SK-N-SH (cell line): ENCODE measurements around the gene SFRP2. TPM values are rescaled to one million over a fixed set of nuclear protein-coding genes. Genes with fewer than 3 reads are reported as not detected.

Experiments used
- CTCF ChIA-PET: fragments of 300-600, 350-600 bp; formaldehyde crosslinking; extraction: SDS; loops from one replicate; lab custom pipeline; 2021; lab: Yijun Ruan, JAX
- POLR2A ChIA-PET: fragments of 350-600 bp; sonication (Branson Sonifier 250); formaldehyde crosslinking; extraction: SDS; loops from one replicate; lab custom pipeline; 2020; ENCODE audit warnings: antibody characterized with exemption, inconsistent platforms; lab: Yijun Ruan, JAX
- DNase-seq: peaks from one replicate; pipeline ENCODE4 v3.0.0; 2012
- H2AFZ ChIP-seq: fragments of 200-600 bp; sonication (generic); 2 replicates; pipeline ENCODE4 v1.8.1; 2016; ENCODE audit warnings: antibody characterized with exemption, mild to moderate bottlenecking, low read depth
- H3F3A ChIP-seq: fragments of 200-600 bp; sonication (generic); replicated peaks from 2 replicates; pipeline ENCODE3; 2016; ENCODE audit warnings: antibody characterized with exemption, mild to moderate bottlenecking; ENCODE audit not compliant: insufficient read depth
- H3K27ac ChIP-seq, 2 experiments: fragments of 200-500 bp in 1 of 2; fragments of 200-600 bp in 1 of 2; sonication (Bioruptor generic) in 1 of 2; sonication (generic), shearing (Covaris generic) in 1 of 2; 2 replicates each; pipeline versions ENCODE4 v1.5.1 to v1.6.1; 2014 to 2016; ENCODE audit warnings: low read depth in 2 of 2, inconsistent platforms in 1 of 2, low read length in 1 of 2, mild to moderate bottlenecking in 1 of 2, mixed read lengths in 1 of 2
- H3K27me3 ChIP-seq: fragments of 200-600 bp; sonication (generic), shearing (Covaris generic); 2 replicates; pipeline ENCODE4 v1.6.1; 2016; ENCODE audit warnings: mixed run types; ENCODE audit not compliant: insufficient read depth
- H3K36me3 ChIP-seq, 2 experiments: fragments of 200-500 bp in 1 of 2; fragments of 200-600 bp in 1 of 2; sonication (Bioruptor generic) in 1 of 2; sonication (generic) in 1 of 2; replicated peaks in 1 of 2; 2 replicates each; pipeline versions ENCODE3 to v1.5.1; 2014 to 2016; ENCODE audit warnings: low read length in 1 of 2, mild to moderate bottlenecking in 1 of 2; ENCODE audit not compliant: insufficient read depth in 2 of 2, control insufficient read depth in 1 of 2
- H3K4me1 ChIP-seq, 2 experiments: fragments of 200-500 bp in 1 of 2; fragments of 200-600 bp in 1 of 2; sonication (Bioruptor generic) in 1 of 2; sonication (generic), shearing (Covaris generic) in 1 of 2; 2 replicates each; pipeline versions ENCODE4 v1.5.1 to v1.6.1; 2014 to 2016; ENCODE audit warnings: low read depth in 1 of 2, low read length in 1 of 2, mixed run types in 1 of 2; ENCODE audit not compliant: insufficient read depth in 2 of 2, control insufficient read depth in 1 of 2
- H3K4me2 ChIP-seq: fragments of 200-600 bp; sonication (generic), shearing (Covaris generic); 2 replicates; pipeline ENCODE4 v1.6.1; 2017; ENCODE audit warnings: mixed run types
- H3K4me3 ChIP-seq, 2 experiments: fragments of 200-500 bp in 1 of 2; fragments of 200-600 bp in 1 of 2; sonication (Bioruptor generic) in 1 of 2; sonication (generic), shearing (Covaris generic) in 1 of 2; 2 replicates each; pipeline versions ENCODE4 v1.5.1 to v1.8.1; 2014 to 2016; ENCODE audit warnings: low read depth in 2 of 2, inconsistent platforms in 1 of 2, low read length in 1 of 2, mild to moderate bottlenecking in 1 of 2, mixed read lengths in 1 of 2, moderate library complexity in 1 of 2
- H3K79me2 ChIP-seq: fragments of 200-600 bp; sonication (generic); 2 replicates; pipeline ENCODE4 v1.8.1; 2017; ENCODE audit warnings: mild to moderate bottlenecking; ENCODE audit not compliant: insufficient read depth
- H3K9ac ChIP-seq: fragments of 200-600 bp; sonication (generic); 2 replicates; pipeline ENCODE4 v1.6.1; 2017; ENCODE audit warnings: mixed run types
- H3K9me2 ChIP-seq: fragments of 200-600 bp; sonication (generic); 2 replicates; pipeline ENCODE4 v1.6.1; 2017; ENCODE audit warnings: mixed run types
- H3K9me3 ChIP-seq: fragments of 200-600 bp; sonication (generic); 2 replicates; pipeline ENCODE4 v1.6.1; 2017; ENCODE audit warnings: mixed run types, mild to moderate bottlenecking, moderate library complexity
- H4K20me1 ChIP-seq: fragments of 200-600 bp; sonication (generic); 2 replicates; pipeline ENCODE4 v1.6.1; 2017; ENCODE audit warnings: mild to moderate bottlenecking, mixed run types; ENCODE audit not compliant: insufficient read depth
- ELF1 ChIP-seq: IDR thresholded peaks from 2 replicates; pipeline ENCODE4 v1.4.0; 2012
- EP300 ChIP-seq, 2 experiments: IDR thresholded peaks; 2 replicates each; pipeline versions ENCODE4 v1.4.0 to v1.6.1; 2012; ENCODE audit warnings: borderline replicate concordance in 1 of 2, low read depth in 1 of 2, low read length in 1 of 2
- GABPA ChIP-seq: IDR thresholded peaks from 2 replicates; pipeline ENCODE4 v1.4.0; 2012; ENCODE audit warnings: low read depth, mild to moderate bottlenecking
- GATA2 ChIP-seq: sonication (generic); formaldehyde crosslinking; IDR thresholded peaks from 2 replicates; pipeline ENCODE4 v1.5.0; 2020; ENCODE audit warnings: mild to moderate bottlenecking, missing genetic modification reagents
- IRF3 ChIP-seq: fragments of 150-350 bp; IDR thresholded peaks from 2 replicates; pipeline ENCODE4 v1.6.1; 2016; ENCODE audit warnings: mild to moderate bottlenecking, low read depth, low read length
- JUND ChIP-seq: IDR thresholded peaks from 2 replicates; pipeline ENCODE4 v1.4.0; 2012
- MEF2A ChIP-seq: IDR thresholded peaks from 2 replicates; pipeline ENCODE4 v1.4.0; 2012; ENCODE audit warnings: low read depth, borderline replicate concordance
- NFIC ChIP-seq: IDR thresholded peaks from 2 replicates; pipeline ENCODE4 v1.4.0; 2012; ENCODE audit warnings: borderline replicate concordance
- RAD21 ChIP-seq: IDR thresholded peaks from 2 replicates; pipeline ENCODE4 v1.6.1; 2012; ENCODE audit warnings: mild to moderate bottlenecking, low read length
- RCOR1 ChIP-seq: fragments of 150-350 bp; IDR thresholded peaks from 2 replicates; pipeline ENCODE4 v1.6.1; 2017; ENCODE audit warnings: antibody characterized with exemption, low read length
- RXRA ChIP-seq: IDR thresholded peaks from 2 replicates; pipeline ENCODE4 v1.4.0; 2012; ENCODE audit warnings: low read depth, mild to moderate bottlenecking, borderline replicate concordance
- USF1 ChIP-seq: IDR thresholded peaks from 2 replicates; pipeline ENCODE4 v1.4.0; 2012; ENCODE audit warnings: low read depth, borderline replicate concordance
- USF2 ChIP-seq: fragments of 150-350 bp; IDR thresholded peaks from 2 replicates; pipeline ENCODE4 v1.6.1; 2017; ENCODE audit warnings: antibody characterized with exemption, low read length, low read depth, borderline replicate concordance
- WGBS: methylation state at CpG from one replicate; pipeline ENCODE4 v1.1.6; 2017; ENCODE audit warnings: low lambda C conversion rate; 5-methylcytosine and 5-hydroxymethylcytosine counted together
- polyA plus RNA-seq, 3 experiments: library from polyadenylated mRNA; depleted of rRNA; stranded (reverse); fragments of >200 nt; gene quantifications; 2 replicates each; pipeline ENCODE4 v1.2.3, GENCODE V29; 2012
- TF ChIP-seq, protein P1 (sequence below): IDR thresholded peaks from 2 replicates; pipeline ENCODE4 v1.4.0; 2012; ENCODE audit warnings: low read depth, borderline replicate concordance

SFRP2 gene
- polyA plus RNA-seq, 1 of the 3 experiments (the other 2 are of a cell fraction) = not detected

GRCh38 chr4:153816542-153816941, 27.7 kb upstream of the SFRP2 start (continued):
- TF ChIP-seq MEF2A (no peak), RXRA (no peak), JUND (no peak), ELF1 (no peak)
- TF ChIP-seq, protein P1, sequence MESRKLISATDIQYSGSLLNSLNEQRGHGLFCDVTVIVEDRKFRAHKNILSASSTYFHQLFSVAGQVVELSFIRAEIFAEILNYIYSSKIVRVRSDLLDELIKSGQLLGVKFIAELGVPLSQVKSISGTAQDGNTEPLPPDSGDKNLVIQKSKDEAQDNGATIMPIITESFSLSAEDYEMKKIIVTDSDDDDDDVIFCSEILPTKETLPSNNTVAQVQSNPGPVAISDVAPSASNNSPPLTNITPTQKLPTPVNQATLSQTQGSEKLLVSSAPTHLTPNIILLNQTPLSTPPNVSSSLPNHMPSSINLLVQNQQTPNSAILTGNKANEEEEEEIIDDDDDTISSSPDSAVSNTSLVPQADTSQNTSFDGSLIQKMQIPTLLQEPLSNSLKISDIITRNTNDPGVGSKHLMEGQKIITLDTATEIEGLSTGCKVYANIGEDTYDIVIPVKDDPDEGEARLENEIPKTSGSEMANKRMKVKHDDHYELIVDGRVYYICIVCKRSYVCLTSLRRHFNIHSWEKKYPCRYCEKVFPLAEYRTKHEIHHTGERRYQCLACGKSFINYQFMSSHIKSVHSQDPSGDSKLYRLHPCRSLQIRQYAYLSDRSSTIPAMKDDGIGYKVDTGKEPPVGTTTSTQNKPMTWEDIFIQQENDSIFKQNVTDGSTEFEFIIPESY = no peak

DNA sequence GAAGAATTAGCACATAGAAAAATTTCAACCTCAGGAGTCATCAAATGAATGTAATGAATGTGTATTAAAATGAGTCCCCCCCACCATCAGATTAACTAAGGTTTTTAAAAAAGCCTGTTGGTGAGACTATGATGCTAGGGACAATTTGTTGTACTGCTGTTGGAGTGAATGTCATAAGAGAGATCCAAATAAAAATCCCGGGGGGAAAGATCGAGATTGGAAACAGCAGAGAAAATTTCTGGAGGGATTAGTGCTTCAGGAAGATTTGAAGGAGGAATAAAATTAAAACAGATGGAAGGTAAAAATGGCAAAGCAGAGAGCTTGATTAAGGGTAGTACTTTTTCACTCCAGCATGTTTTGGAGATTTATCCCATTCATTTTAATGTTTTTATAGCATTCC, 25.9 kb upstream of the SFRP2 start:
- Histone ChIP-seq H2AFZ (no peak overlapping the region), H3K36me3 (no peaks in the 10 kb centered on the region), H3K79me2 (no peaks in the 10 kb centered on the region), H3K4me1 (no peaks in the 10 kb centered on the region), H3K9me3 (no peaks in the 10 kb centered on the region), H4K20me1 (no peaks in the 10 kb centered on the region), H3K9me2 (no peaks in the 10 kb centered on the region), H3K9ac (no peak overlapping the region), H3F3A (no peaks in the 10 kb centered on the region), H3K27me3 (no peaks in the 10 kb centered on the region; the same call in 1 of the 2 replicates), H3K4me2 (no peak overlapping the region), H3K27ac (no peak overlapping the region), H3K4me3 (no peak overlapping the region)
- DNase-seq = no peak
- TF ChIP-seq GATA2 (no peak), EP300 (IDR thresholded peaks at IDR 0.05; ENCODE audit: borderline replicate concordance in 1 of 2, low read depth in 1 of 2, low read length in 1 of 2) (no peak)
- ChIA-PET CTCF (interaction anchor here (1.0 kb wide), 1 partner anchor 31 kb away, joined by 3 read pairs; no protein-coding TSS in a partner anchor), POLR2A (no interaction called here)
- WGBS = 5% methylated on average over 2 of the region's 2 CpGs

- DNase-seq = no peak
- Histone ChIP-seq H3K9me2 (no peaks in the 10 kb centered on the region), H3K4me3 (no peak overlapping the region), H3K4me1 (no peaks in the 10 kb centered on the region), H3F3A (no peaks in the 10 kb centered on the region), H4K20me1 (no peaks in the 10 kb centered on the region), H3K36me3 (no peaks in the 10 kb centered on the region), H2AFZ (no peak overlapping the region)
- TF ChIP-seq GABPA (no peak), USF1 (no peak), USF2 (no peak), RCOR1 (no peak), IRF3 (no peak), ELF1 (no peak), NFIC (no peak), RAD21 (no peak)
- TF ChIP-seq, all 33 proteins: peak for 0
- Histone ChIP-seq H3K4me2 (no peak overlapping the region), H3K27ac (no peak overlapping the region), H3K79me2 (no peaks in the 10 kb centered on the region), H3K27me3 (no peaks in the 10 kb centered on the region; the same call in 1 of the 2 replicates), H3K9me3 (no peaks in the 10 kb centered on the region), H3K9ac (no peak overlapping the region)
- 13% methylated on average over 9 of the region's 9 CpGs for WGBS
- POLR2A ChIA-PET = no interaction called here
- CTCF ChIA-PET = no interaction called here
These were observed 21.3 kb upstream of the SFRP2 start for GRCh38 chr4:153809916-153810810.
